Bronchial epithelial cell (primary cell): ENCODE results near the gene CLEC4M. TPM values are rescaled to one million over a fixed set of nuclear protein-coding genes. Genes with fewer than 3 reads are reported as not detected.

ENCODE experiments used
- DNase-seq: peaks from one replicate; pipeline ENCODE4 v3.0.0-alpha.2; 2010; ENCODE audit warnings: low read depth
- FAIRE-seq: peaks from 2 replicates; lab custom pipeline; 2011; peaks lifted over from hg19 to GRCh38; lab: Jason Lieb, UNC
- H3K27me3 ChIP-seq: 2 replicates; pipeline ENCODE4 v1.5.1; 2011; ENCODE audit warnings: low read length; ENCODE audit not compliant: control insufficient read depth, insufficient read depth
- H3K36me3 ChIP-seq: 2 replicates; pipeline ENCODE4 v1.5.1; 2011; ENCODE audit warnings: low read length; ENCODE audit not compliant: control insufficient read depth, insufficient read depth
- H3K4me3 ChIP-seq: 2 replicates; pipeline ENCODE4 v1.5.1; 2011; ENCODE audit warnings: mild to moderate bottlenecking, low read depth, low read length, control low read depth
- total RNA-seq: library from RNA; depleted of rRNA; stranded (reverse); fragments of >200 nt; gene quantifications from 2 replicates; pipeline ENCODE4 v1.2.1, GENCODE V29; 2014
- TF ChIP-seq, protein P1 (sequence below): IDR thresholded peaks from 2 replicates; pipeline ENCODE4 v1.5.1; 2011; ENCODE audit warnings: mild to moderate bottlenecking, moderate library complexity, low read length, control low read depth, inconsistent platforms; ENCODE audit not compliant: insufficient read depth, severe bottlenecking

The CLEC4M gene
- total RNA-seq, 1 donor from 2014 or later = not detected

DNA sequence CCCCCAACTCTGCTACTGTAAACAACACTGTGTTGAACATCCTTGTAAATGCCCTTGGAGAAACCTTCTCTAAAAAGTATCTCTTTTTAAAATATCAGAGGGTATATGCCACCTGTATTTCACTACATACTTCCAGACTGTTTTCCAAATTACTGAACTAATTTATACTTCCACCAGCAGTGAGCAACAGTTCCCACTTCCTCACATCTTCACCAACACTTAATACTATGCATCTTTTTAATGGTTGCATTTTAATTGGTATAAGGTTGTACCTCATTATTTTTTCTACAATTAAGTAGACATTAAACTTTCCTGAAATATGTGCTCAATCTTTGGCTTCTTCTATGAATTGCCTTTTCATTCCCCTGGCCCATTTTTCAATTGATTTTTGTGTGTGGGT, 21.8 kb downstream of the CLEC4M start:
- Histone ChIP-seq H3K4me3 (no peak overlapping the region), H3K27me3 (peaks cover 6% of the 10 kb centered on the region), H3K36me3 (no peaks in the 10 kb centered on the region)
- FAIRE-seq = no peak
- TF ChIP-seq, protein P1, sequence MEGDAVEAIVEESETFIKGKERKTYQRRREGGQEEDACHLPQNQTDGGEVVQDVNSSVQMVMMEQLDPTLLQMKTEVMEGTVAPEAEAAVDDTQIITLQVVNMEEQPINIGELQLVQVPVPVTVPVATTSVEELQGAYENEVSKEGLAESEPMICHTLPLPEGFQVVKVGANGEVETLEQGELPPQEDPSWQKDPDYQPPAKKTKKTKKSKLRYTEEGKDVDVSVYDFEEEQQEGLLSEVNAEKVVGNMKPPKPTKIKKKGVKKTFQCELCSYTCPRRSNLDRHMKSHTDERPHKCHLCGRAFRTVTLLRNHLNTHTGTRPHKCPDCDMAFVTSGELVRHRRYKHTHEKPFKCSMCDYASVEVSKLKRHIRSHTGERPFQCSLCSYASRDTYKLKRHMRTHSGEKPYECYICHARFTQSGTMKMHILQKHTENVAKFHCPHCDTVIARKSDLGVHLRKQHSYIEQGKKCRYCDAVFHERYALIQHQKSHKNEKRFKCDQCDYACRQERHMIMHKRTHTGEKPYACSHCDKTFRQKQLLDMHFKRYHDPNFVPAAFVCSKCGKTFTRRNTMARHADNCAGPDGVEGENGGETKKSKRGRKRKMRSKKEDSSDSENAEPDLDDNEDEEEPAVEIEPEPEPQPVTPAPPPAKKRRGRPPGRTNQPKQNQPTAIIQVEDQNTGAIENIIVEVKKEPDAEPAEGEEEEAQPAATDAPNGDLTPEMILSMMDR = no peak
- no peak for DNase-seq

DNA sequence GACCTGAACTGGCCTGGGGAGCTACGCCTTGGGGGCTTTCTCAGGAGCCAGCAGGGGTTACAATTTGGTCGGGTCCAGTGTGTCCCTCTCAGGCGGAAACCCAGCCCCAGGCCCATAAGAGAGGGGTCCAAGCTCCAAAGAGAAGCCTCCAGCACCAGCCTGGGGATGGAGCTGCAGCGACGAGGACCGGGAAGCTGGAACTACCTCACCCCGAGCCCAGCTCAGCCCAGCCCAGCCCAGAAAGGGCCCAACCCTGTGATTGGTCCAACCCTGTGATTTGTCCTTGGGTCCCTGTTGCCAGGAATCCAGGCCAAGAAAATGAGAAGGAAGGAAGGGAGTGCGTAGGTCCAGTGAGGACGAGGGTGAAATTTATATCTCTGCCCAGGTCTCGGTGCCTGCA, 24.1 kb downstream of the CLEC4M start:
- FAIRE-seq = peak; percentile 75
- Histone ChIP-seq H3K27me3 (peaks cover 6% of the 10 kb centered on the region), H3K4me3 (no peak overlapping the region), H3K36me3 (no peaks in the 10 kb centered on the region)
- TF ChIP-seq, protein P1 = no peak
- DNase-seq = no peak

DNA sequence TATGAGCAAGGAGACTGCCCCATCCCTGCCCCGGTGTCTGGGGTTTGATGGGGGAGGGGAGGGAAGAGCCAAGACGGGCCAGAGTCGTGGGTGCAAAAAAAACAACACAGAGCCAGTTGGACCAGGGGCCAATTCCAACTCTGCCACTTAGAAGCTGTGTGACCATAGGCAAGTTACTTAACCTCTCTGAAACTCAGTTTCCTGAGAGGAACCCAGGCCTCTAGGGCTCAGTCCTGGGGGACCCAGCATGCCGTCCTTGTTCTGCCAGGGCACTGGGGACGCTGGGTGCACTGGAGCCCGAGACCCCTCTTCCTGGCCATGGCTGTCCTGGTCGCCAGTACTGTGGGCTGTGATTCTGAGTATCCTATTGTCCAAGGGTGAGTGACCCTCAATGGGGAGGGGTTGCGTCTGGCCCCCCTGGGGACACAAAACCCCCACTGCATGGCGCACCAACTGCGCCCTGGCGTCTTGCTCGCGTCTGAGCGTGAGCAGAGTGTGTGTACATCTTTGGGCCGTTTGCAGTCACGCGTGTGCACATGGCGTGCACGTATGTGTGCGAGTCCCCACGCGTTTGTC, 24.6 kb downstream of the CLEC4M start:
- no peaks in the 10 kb centered on the region for H3K36me3 ChIP-seq
- FAIRE-seq (no peak), DNase-seq (no peak)
- H3K4me3 ChIP-seq = no peak overlapping the region
- peaks cover 6% of the 10 kb centered on the region for H3K27me3 ChIP-seq
- TF ChIP-seq, protein P1 = no peak

DNA sequence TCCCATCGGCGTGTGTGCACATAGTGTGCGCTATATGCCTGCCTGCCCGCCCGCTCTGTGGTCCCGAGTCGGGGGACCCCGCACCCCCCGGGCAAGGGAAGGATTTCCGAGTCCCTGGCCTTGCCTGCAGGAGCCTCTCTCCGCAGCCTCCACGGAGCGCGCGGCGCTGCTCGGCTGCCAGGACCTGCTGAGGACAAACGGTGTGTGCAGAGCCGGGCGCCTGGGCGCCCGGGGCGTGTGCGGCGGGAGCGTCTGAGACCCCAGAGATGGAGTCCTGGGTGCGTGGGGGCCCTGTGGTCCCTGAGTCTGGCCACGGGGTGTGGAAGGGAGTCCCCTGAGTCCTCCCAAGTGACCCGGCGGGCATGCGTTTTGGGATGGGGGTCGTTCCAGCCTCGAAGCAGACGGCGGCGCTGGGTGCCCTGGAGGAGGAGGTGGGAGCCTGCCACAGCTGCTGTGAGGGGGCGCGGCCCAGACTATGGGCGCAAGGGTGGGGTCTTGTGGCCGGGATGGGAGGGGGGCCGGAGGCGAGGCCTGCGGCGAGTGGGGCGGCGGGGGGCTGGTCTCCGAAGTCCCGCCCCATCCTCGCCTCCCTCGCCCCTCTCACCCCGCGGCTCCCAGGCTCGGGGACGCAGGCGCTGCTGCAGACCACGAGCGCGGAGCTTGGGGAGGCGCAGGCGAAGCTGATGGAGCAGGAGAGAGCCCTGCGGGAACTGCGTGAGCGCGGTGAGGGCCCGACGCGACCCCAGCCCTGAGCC, 25.3 kb downstream of the CLEC4M start:
- DNase-seq = no peak
- FAIRE-seq = no peak
- H3K27me3 ChIP-seq = peaks cover 6% of the 10 kb centered on the region
- no peak overlapping the region for H3K4me3 ChIP-seq
- TF ChIP-seq, protein P1 = no peak
- H3K36me3 ChIP-seq = no peaks in the 10 kb centered on the region

DNA sequence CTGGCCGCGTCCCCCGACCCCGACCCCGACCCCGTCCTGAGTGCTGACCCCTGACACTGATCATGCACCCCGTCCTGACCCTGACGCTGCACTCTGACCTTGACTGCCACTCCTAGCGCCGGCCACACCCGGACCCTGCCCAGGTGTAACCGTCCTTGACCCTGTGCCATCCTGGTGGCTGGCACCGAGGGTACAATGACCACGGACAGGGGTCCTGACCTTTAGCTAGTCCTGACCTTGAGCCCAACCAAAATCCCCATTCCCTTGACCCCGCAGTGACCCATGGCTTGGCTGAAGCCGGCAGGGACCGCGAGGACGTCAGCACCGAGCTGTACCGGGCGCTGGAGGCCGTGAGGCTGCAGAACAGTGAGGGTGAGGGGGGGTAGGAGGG, 25.9 kb downstream of the CLEC4M start:
- no peak for DNase-seq
- Histone ChIP-seq H3K27me3 (peaks cover 6% of the 10 kb centered on the region), H3K4me3 (no peak overlapping the region), H3K36me3 (no peaks in the 10 kb centered on the region)
- TF ChIP-seq, protein P1 = no peak
- no peak for FAIRE-seq
